GM21423 (cell line): ENCODE measurements around the gene ENG.

Experiments
- ATAC-seq: cut with Tn5 transposase; IDR thresholded peaks from one replicate; pipeline ENCODE4 v1.9.1; 2021; ENCODE audit warnings: mild to moderate bottlenecking, moderate library complexity; ENCODE audit not compliant: unreplicated experiment

The ENG gene

GRCh38 chr9:127815512-127816361 is 38.7 kb downstream of the ENG start:
- no peak for ATAC-seq

GRCh38 chr9:127814619-127815511 is 39.6 kb downstream of the ENG start:
- ATAC-seq: no peak

- ATAC-seq: no peak
Measured at GRCh38 chr9:127813686-127814226, 40.7 kb downstream of the ENG start.

- no peak for ATAC-seq
Measured at GRCh38 chr9:127812936-127813675, 41.4 kb downstream of the ENG start.

DNA sequence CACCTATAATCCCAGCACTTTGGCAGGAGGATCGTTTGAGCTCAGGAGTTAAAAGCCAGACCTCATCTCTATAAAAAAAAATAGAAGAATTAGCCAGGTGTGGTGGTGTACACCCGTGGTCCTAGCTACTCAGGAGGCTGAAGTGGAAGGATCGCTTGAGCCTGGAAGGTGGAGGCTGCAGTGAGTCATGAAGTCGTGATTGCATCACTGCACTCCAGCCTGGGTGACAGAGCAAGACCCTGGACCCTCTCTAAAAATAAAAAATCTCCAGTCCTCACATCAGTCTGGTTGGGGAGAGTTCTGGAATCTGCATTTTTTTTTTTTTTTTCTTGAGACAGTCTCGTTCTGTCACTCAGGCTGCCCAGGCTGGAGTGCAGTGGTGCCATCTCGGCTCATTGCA is 42.4 kb downstream of the ENG start:
- no peak for ATAC-seq

GRCh38 chr9:127810378-127811187 is 43.9 kb downstream of the ENG start:
- no peak for ATAC-seq

DNA sequence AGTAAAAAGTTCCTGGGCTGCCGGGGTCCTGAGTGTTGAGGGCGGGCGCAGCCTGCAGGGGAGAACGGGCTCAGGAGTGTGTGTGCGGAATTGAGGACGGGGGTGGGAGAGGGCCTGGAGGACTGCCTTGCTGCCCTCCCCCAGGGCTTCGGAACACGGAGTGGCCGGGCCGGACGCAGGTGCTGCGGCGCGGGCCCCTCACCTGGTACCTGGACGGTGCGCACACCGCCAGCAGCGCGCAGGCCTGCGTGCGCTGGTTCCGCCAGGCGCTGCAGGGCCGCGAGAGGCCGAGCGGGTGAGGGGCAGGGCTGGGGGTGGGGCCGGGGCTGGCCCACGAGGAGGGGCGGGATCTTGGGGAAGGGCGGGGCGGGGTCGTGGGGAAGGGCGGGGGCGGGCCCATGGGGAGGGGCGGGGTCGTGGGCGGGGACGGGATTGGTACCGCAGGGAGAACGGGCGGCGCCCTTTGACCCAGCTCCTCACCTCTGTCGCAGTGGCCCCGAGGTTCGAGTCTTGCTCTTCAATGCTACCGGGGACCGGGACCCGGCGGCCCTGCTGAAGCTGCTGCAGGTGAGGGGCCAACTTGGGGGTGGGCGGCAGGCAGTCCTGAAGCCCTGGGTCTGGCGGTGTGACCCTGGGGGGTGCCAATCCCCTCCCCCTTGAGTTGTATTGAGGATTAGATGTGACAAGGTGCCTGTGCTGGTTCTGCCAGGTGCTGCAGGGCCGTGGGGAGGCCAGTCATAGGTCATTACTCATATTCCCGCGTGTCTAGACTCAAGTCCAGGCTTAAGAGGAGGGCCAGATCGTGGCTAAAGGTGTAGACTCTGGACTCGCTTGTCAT is 44.7 kb downstream of the ENG start:
- no peak for ATAC-seq

DNA sequence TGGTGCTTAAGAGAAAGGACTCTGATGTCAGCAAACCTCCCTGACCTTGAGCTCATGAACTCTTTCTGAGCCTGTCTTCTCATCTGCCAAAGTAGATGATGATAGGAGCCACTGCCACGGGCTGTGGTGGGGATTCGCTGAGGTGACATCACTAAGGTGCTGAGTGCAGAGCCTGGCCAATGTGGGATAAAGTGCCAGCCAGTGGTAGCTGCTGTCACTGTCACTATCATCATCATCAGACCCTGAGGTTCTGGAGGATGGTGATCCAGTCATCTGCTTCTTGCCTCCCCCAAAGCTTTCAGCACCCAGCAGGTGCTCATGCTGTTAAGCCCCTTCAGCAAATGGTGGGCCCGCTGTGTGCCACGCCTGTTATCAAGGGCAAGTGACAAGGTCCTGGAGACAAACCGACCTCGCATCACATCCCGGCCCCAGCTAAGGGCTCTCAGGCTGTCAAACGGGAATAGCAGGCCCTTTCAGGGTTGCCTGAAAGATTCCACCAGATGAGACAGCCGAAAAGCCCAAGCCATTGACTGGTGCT is 45.4 kb downstream of the ENG start:
- ATAC-seq: no peak

- no peak for ATAC-seq
Measured at GRCh38 chr9:127808347-127809001, 46.0 kb downstream of the ENG start.

- no peak for ATAC-seq
Measured at GRCh38 chr9:127806871-127807270, 47.6 kb downstream of the ENG start.

GRCh38 chr9:127805620-127806019 is 48.8 kb downstream of the ENG start:
- ATAC-seq: no peak

DNA sequence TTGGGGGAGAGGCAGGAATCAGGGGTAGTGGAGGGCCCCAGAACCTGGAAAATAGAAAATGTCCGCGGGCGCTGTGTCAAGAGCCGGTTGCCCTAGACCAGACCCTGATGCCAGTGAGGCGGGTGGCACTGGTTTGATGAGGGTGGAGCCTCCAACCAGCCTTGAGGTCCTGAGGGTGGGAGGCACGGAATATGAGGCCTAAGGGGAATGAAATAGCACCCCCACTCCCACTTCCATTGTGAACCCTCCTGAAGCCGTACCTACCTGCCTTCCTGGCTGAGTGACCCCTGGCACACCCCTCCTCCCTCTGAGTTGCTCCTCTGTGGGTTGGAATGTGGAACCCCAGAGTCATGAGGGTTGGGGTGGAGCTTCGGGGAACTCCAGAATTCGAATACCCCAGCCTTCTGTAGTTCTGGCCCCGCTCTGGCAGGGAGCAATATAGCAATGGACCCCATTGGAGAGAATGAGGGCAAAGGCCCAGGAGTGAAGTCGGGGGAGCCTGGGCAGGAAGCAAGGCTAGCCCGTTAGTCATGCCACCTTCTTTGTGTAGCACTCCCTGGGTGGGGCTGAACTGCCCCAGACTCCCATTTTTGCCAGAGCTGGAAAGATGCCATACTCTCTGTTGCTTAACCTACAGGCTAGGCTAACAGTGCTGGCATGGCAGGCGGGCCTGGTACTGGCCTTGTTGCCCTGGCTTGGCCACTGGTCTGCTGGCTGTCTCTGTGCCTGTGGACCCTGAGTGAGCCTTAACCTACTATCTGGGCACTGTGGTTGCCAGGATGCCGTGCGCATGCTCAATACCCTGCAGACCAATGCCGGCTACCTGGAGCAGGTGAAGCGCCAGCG is 50.7 kb downstream of the ENG start:
- no peak for ATAC-seq

GRCh38 chr9:127802576-127803443 is 51.6 kb downstream of the ENG start, which contains the start of gene FPGS:
Gene FPGS, plus strand, starts transcription at chr9:127802882. Its CDS starts 43 bp downstream, at chr9:127802925.
- peak; percentile 70 for ATAC-seq

- no peak for ATAC-seq
Measured at GRCh38 chr9:127801955-127802575, 52.4 kb downstream of the ENG start.

DNA sequence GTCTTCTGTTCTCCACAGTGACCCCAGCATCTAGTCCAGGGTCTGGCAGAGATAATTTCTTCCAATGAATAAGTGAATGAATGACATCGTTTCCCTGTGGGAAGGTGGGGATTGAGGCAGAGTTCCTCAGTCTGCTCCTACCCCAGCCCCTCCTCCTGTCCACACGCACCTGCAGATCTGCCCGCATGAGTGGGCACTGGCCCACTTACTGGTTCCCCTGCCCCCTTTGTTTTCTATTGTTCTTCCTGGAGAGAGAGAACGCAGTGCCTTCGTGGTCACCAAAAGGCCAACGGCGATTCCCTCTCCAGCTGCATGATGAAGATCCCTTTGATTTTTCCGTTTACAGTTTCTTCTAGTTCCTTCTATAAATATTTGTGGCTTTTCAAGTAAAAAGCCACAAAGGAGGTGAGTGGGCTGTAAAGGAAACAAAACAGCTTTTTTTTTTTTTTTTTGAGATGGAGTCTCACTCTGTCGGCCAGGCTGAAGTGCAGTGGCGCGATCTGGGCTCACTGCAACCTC is 57.5 kb downstream of the ENG start:
- ATAC-seq: no peak
